Right lobe of liver (tissue), 6 donors: ENCODE data around the gene TEX35. TPM values are rescaled to one million over a fixed set of nuclear protein-coding genes. Genes with fewer than 3 reads are reported as not detected.

Source experiments
- ATAC-seq, 4 donors: fragments of 200-7000 bp; cut with Tn5 transposase; one replicate each; pipeline ENCODE4 v1.9.1; 2020; ENCODE audit warnings: mild to moderate bottlenecking in 4 of 4, moderate library complexity in 4 of 4
- DNase-seq, 3 donors: peaks; one replicate each; pipeline ENCODE4 v3.0.0-alpha.2; 2020
- H3K27ac ChIP-seq, 3 donors: fragments of 200-600 bp; one replicate each; pipeline ENCODE4 v1.8.0; 2022
- H3K27me3 ChIP-seq, 2 donors: fragments of 200-600 bp; one replicate each; pipeline ENCODE4 v1.8.0; 2022
- H3K36me3 ChIP-seq, 4 donors: fragments of 200-600 bp; sonication (generic) in 1 of 4; one replicate each; pipeline versions ENCODE4 v1.5.1 to v1.8.0; 2017 to 2022; ENCODE audit warnings: control low read depth in 1 of 4
- H3K4me1 ChIP-seq, 4 donors: fragments of 200-600 bp; sonication (generic) in 1 of 4; one replicate each; pipeline versions ENCODE4 v1.5.1 to v1.8.0; 2017 to 2022; ENCODE audit warnings: control low read depth in 1 of 4
- H3K4me3 ChIP-seq, 3 donors: fragments of 200-600 bp; one replicate each; pipeline ENCODE4 v1.8.0; 2022
- H3K9me3 ChIP-seq, 4 donors: fragments of 200-600 bp; sonication (generic) in 1 of 4; one replicate each; pipeline versions ENCODE4 v1.5.1 to v1.8.0; 2017 to 2022; ENCODE audit warnings: control low read depth in 1 of 4
- CTCF ChIP-seq, 4 donors: fragments of 200-600 bp in 3 of 4; fragments of 450-650 bp in 1 of 4; IDR thresholded peaks; one replicate each; pipeline versions ENCODE4 v1.5.1 to v1.8.0; 2016 to 2022; ENCODE audit warnings: antibody characterized with exemption in 4 of 4, mild to moderate bottlenecking in 2 of 4
- POLR2A ChIP-seq: fragments of 450-650 bp; IDR thresholded peaks from one replicate; pipeline ENCODE4 v1.6.1; 2017; ENCODE audit warnings: antibody characterized with exemption, mild to moderate bottlenecking
- WGBS: methylation state at CpG from one replicate; pipeline ENCODE4 v1.1.6; 2018; ENCODE audit warnings: low coverage, low lambda C conversion rate; ENCODE audit not compliant: insufficient coverage; ENCODE audit errors: missing lambda C conversion rate; 5-methylcytosine and 5-hydroxymethylcytosine counted together
- intact Hi-C, 2 donors: fragments of 100-400 bp; cut with DNase I; formaldehyde crosslinking; loops; one replicate each; pipeline versions ENCODE4 v1.11.2 to v1.14.1; 2022
- total RNA-seq, 6 experiments: library from RNA; depleted of rRNA in 2 of 6; stranded (reverse); fragments of >200 nt in 2 of 6; fragmentation: NEBNext Ultra II Directional in 3 of 6; extraction: Animal tissue kit (Norgen Biotek cat#: 25700) in 3 of 6; gene quantifications; one replicate each; pipeline versions ENCODE4 v1.1.0 to v1.2.4, GENCODE V29; 2016 to 2023
- donor health status: DM: no; HTN: yes; CAD: no.
- donor health status: DM: no; HTN: no; CAD: no.
- donor health status: DM: no; HTN: no; CAD: no.
- donor health status: DM: no; HTN: yes; CAD: no.
- donor health status: DM: no; HTN: yes; CAD: no.

Gene TEX35
- total RNA-seq, 6 experiments from 2014 or later: not detected

GRCh38 chr1:178487070-178487615 lies 25.8 kb upstream of the TEX35 start:
- Histone ChIP-seq H3K4me1 (no peaks in the 10 kb centered on the region), H3K36me3 (no peaks in the 10 kb centered on the region), H3K9me3 (no peaks in the 10 kb centered on the region), H3K4me3 (peak overlapping the region in 2 of 3 donors; percentile 4 to 5), H3K27ac (no peak overlapping the region), H3K27me3 (no peaks in the 10 kb centered on the region)
- WGBS: 70% methylated on average over 3 of the region's 20 CpGs
- no peak for TF ChIP-seq CTCF (IDR thresholded peaks at IDR 0.05)
- TF ChIP-seq POLR2A: no peak
- intact Hi-C loops: no loop called here
- ATAC-seq (peak in 1 of 4 donors; percentile 13), DNase-seq (no peak)

DNA sequence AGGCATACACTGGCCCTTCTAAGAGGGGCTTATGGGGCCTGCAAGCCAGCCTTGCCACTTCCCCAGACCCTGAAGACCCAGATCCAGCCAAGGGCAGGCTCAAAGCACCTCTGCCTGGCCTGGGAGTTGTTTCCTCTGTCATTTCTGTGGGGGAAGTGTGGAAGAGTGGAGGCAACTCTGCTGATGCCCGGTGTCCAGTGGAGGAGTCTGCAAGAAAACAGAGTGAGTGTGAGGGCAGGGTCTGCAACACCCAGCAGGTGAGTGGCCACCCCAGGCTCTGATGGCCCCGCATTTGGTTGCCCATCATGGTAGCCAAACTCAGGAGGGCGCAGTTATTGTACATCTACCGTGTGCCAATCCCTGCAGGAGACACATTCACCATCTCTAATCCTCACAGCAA lies 24.5 kb upstream of the TEX35 start:
- intact Hi-C loops: no loop called here
- 93% methylated on average over 2 of the region's 4 CpGs for WGBS
- no peak for DNase-seq

GRCh38 chr1:178489399-178489798 lies 23.5 kb upstream of the TEX35 start:
- intact Hi-C loops: no loop called here
- no peak overlapping the region for H3K27ac ChIP-seq
- TF ChIP-seq POLR2A (no peak), CTCF (IDR thresholded peaks at IDR 0.05) (no peak)
- no peaks in the 10 kb centered on the region for H3K36me3 ChIP-seq
- H3K27me3 ChIP-seq: no peaks in the 10 kb centered on the region
- H3K4me1 ChIP-seq: no peaks in the 10 kb centered on the region
- WGBS: 100% methylated on average over 1 of the region's 4 CpGs
- no peak for ATAC-seq
- no peak overlapping the region for H3K4me3 ChIP-seq
- no peak for DNase-seq
- H3K9me3 ChIP-seq: no peaks in the 10 kb centered on the region

More for the DNA sequence above, 24.5 kb upstream of the TEX35 start:
- H3K9me3 ChIP-seq: no peaks in the 10 kb centered on the region
- H3K4me1 ChIP-seq: no peaks in the 10 kb centered on the region
- H3K36me3 ChIP-seq: no peaks in the 10 kb centered on the region
- H3K4me3 ChIP-seq: no peak overlapping the region
- no peaks in the 10 kb centered on the region for H3K27me3 ChIP-seq
- ATAC-seq: no peak
- no peak for TF ChIP-seq CTCF (IDR thresholded peaks at IDR 0.05)
- TF ChIP-seq POLR2A: no peak
- H3K27ac ChIP-seq: no peak overlapping the region

- WGBS: 80% methylated on average over 1 of the region's 8 CpGs
- Histone ChIP-seq H3K27ac (no peak overlapping the region), H3K27me3 (no peaks in the 10 kb centered on the region), H3K9me3 (no peaks in the 10 kb centered on the region), H3K36me3 (no peaks in the 10 kb centered on the region), H3K4me1 (no peaks in the 10 kb centered on the region), H3K4me3 (no peak overlapping the region)
- TF ChIP-seq CTCF (IDR thresholded peaks at IDR 0.05) (no peak), POLR2A (no peak)
- intact Hi-C loops: no loop called here
- DNase-seq (no peak), ATAC-seq (no peak)
Measured at GRCh38 chr1:178490136-178490535, 22.8 kb upstream of the TEX35 start.

DNA sequence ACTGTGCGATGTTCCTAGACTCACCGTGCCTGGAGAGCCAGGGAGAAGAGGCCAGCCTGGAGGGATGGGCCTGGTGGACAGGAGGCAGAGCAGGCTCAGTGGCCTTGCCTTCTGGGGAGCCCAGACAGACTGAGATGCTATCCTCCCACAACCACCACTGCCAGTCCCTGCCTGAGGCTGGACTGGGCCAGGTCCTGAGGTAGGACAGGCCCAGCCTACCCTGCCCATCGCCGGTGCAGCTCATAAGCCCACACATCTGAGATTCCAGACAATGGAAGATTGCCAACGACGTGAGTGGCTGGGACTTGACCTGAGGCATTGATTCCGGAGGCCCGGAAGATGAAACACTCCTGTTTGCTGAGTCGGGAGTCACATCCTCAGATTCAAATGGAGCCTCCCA lies 21.9 kb upstream of the TEX35 start:
- no peak overlapping the region for H3K4me3 ChIP-seq
- no CpG with 5 or more reads among the region's 9 CpGs for WGBS
- H3K36me3 ChIP-seq: no peaks in the 10 kb centered on the region
- no peaks in the 10 kb centered on the region for H3K4me1 ChIP-seq
- DNase-seq (no peak), ATAC-seq (no peak)
- TF ChIP-seq POLR2A: no peak
- TF ChIP-seq CTCF (IDR thresholded peaks at IDR 0.05): no peak
- intact Hi-C loops: no loop called here
- H3K27ac ChIP-seq: no peak overlapping the region
- H3K27me3 ChIP-seq: no peaks in the 10 kb centered on the region
- no peaks in the 10 kb centered on the region for H3K9me3 ChIP-seq
